Kidney capillary endothelial cell (primary cell): ENCODE results near the gene PPFIBP2.
"Not testable (repeated sequence)": the region's sequence is repeated elsewhere in the genome, so short reads cannot be mapped to it uniquely, and the experiment has no call there.

ENCODE experiments used
- DNase-seq: peaks from one replicate; pipeline ENCODE4 v3.0.0-alpha.2; 2018; ENCODE audit warnings: low spot score

The PPFIBP2 gene

DNA sequence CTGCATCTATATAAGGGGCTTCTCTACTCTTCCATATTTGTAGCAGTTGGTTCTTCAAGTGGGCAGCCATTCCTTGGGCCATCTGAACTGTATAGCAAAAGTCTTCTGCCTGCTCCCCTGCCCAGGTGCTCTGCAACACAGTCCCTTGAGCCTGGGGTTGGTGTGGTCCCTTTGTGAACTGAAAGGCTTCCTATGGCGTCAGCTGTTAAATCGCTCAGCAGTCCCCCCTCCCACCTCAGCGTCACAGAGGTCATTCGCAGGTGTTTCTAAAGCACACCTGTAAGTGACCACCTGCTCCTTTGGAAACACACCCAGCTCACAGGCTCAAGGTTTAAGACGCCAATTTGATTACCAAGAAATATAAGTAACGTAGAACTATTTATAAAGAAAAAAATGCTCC is 122.6 kb downstream of the PPFIBP2 start:
- DNase-seq: no peak

DNA sequence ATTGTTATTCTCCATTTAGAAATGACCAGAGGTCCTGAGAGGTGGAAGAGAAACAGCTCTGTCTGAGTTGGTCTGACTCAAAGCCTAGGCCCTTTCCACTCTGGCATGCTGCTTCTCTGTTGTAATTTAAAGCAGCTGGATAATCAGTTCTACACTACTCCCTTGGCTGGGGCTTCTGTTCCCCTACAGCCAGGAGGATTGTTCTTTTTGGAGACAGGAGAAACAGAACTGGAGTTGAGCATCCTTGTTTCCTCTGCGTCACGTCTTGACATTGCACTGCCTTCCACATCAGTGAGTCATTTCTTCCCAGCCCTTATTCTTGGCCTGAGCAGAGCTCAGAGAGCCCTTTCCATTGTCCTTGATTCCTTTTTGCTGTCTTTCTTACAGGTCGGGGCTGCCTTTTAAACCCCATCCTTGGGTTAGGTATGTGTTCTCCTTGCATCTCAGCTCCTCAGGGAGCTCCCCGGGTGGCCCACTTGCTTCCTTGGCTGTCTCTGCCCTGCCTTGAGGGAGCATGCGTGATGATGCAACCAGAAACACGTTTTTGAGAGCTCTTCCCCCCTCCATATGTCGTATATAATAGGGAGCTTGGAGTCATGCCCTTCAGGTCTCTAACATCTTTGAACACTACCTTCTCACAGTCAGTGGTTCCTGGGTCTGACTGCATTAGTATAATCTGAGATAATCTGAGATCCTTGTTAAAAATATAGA is 123.8 kb downstream of the PPFIBP2 start:
- DNase-seq: no peak

DNA sequence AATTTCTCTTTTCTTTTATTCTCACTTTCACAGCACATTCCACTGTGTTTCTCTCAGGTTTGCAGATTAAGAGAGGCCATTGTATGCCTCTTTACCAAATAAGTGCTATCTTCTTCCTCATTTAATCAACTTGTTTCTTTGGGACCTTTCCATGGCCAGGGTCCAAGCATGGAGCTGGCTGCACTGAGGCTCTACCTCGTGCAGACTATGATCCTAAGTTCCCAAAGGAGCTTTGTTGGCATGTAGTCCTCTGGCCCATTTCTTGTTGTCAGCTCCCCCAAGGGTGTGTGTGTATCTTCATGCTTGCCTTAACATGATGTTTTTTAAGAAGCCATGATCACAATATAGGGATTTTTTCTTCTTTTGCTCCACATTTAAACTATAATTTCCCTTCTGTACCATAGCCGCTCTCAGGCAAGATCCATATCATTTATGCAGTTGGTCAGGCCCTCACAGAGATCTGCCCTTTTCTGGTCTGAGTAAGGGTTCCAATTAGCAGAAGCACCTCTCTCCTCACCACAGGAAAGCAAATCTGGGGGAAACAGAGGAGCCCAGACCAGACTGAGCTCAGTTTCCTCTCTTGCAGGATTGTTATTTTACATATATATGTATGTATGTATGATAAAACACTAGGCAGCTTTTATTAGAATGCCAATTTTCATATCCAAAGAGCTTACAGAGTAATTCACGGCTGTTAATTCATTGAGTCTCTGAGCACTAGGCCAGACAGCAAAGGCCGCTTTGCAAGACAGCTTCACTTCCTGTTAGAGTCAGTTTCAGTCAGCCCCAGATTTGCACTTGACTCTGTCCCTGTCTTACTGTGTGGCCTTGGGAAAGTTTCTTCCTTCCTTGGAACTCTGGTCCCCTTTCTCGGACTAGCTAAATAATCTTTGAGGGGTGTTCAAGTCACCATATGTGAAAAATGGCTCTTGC is 125.2 kb downstream of the PPFIBP2 start:
- no peak for DNase-seq

DNA sequence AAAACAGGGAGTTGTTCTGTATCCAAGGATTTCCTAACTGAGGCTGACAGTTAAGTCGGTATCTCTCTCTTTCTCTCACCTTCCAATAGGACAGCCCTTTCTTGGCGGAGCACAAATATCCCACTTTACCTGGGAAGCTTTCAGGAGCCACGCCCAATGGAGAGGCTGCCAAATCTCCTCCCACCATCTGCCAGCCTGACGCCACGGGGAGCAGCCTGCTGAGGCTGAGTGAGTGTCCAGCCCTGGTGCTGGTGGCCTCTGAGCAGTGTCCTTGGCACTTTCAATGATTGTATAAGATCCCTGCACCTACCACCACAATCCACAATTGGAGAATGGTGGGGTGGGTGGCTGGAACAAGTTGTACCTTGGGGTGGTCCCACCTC is 125.8 kb downstream of the PPFIBP2 start:
- DNase-seq: no peak

DNA sequence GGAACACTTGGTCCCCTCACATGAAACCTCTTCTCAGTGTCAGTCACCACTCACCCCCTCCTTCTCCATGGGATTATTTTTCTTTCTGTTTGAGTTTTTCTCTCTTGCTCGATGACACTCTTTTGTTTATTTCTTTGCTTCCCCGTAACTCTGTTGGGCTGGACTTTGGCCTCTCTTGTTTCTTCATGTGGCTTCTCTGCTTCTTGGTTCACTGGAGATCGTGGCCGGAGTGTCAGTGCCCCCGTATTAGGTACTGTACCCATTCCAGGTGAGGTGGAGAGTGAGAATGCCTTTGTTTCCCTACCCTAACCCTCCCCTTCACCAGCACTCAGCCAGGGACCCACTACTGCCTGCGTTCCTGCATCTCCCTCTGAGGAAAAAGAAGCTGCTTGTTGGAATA is 127.0 kb downstream of the PPFIBP2 start:
- DNase-seq: no peak

DNA sequence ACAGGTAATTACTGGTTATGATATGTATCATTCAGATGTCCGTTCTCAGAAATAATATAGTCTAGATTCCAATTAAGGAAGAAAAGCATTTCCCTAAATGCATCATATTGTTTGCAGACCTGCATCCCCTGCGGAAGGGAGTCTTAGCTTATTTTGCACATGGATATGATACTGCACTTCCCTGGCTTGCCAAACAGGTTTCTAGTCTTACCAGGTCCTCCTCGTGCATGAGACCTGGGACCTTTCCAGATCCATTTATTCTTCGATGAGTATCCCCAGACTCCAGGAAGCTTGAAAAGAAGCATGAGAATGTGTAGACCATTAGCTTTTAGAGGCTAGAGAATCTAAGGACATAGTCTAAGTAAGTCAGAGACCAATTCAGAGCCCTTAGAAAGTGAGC is 128.9 kb downstream of the PPFIBP2 start:
- no peak for DNase-seq

DNA sequence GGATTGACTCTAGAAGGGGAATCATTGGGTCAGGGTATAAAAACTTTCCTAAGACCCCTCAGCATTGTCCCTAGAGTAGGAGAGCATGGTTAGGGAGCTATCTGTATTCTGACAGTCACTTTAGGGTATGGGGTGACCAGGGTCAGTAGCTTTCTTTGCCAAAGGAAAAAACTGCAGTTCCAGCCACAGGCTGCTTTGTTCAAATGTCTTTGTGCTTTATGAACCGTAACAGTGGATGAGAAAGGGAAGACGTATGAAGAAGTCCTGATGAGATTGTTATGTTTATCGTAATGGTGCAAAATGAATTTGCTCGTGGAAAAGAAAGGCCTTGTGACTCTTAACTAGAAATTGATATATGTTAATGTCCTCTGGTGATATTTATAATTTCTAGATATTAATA is 129.5 kb downstream of the PPFIBP2 start:
- DNase-seq: no peak

DNA sequence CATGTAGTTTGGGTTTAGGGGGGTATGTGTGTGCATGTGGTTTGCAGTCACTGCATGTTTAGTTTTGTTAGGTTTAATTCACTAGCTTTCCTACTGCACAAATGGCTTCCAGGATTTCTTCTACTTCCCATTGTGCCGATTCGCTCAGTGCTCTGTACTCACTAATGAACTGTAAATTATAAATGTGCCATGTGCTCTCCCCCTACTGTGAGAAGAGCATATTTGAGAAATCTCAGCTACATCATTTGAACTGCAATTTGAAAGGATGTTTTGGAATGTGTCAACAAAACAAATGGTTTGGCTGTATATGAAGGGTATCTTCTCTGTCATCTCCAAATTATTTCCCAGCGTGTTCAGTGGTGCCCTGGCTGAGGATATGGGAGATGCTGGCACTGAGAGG is 131.4 kb downstream of the PPFIBP2 start:
- DNase-seq: no peak

DNA sequence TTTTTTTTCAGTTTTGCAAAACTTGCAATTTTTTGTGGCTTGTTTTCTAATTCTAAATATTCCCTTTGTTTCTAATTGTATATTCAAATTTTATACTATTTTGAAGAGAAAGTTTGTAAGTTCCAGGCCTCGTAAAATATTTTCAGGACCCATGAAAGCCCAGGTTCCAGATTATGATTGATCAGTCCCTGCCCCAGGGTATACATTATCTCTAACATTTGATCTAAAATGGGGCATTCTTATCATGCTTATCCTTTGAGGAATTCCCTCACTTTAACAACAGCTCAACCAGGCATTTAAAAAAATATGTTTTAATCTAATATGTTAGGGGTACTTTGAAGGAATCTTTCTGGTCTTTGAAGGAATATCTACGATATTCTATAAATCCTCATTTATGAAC is 133.1 kb downstream of the PPFIBP2 start:
- no peak for DNase-seq

DNA sequence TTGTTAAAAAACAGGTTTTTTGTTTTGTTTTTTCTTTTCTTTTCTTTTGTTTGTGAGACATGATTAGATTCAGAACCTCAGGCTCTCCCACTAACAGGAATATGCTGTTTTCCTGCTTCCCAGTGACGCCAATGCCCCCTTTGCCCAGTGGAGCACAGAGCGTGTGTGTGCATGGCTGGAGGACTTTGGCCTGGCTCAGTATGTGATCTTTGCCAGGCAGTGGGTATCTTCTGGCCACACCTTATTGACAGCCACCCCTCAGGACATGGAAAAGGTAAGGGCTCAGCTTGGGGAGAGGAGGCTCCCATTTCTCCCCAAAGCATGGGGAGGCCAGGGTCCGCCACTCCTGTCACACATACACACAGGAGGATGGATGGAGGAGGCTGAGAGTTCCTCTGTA is 134.5 kb downstream of the PPFIBP2 start:
- DNase-seq: no peak

DNA sequence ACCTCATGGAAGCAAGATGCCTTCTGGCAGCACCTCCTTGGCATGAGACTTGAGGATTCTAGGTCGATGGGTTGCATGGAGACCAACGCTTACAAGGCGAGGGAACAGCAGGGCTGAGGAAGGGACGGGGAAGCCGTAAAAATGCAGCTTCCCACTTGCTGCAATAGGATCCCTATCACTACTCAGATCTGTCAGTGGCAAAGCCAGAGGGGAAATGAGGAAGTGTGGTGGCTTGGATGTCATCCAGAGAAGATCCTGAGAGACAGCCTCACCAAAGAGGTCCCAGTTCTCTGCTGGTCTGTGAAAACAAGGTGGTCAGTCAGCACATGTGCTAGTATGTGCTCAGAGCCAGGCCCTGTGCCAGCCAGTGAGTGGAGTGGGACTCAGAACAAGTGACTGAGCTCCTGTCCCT is 137.3 kb downstream of the PPFIBP2 start:
- no peak for DNase-seq

DNA sequence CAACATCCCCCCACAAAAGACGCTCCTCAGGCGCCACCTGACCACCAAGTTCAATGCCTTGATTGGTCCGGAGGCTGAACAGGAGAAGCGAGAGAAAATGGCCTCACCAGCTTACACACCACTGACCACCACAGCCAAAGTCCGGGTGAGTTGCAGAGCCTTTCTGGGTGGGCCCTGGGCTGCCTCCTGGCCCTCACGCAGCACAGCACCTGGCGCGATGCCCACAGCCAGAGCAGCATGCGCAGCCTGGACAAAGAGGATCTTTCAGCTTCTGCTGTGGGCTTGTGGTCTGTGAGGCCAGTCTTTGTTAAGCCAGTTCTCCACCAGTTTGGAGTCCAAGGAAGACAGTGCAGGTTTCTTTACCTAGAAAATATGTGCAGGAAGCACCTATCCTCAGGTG is 137.9 kb downstream of the PPFIBP2 start:
- no peak for DNase-seq

DNA sequence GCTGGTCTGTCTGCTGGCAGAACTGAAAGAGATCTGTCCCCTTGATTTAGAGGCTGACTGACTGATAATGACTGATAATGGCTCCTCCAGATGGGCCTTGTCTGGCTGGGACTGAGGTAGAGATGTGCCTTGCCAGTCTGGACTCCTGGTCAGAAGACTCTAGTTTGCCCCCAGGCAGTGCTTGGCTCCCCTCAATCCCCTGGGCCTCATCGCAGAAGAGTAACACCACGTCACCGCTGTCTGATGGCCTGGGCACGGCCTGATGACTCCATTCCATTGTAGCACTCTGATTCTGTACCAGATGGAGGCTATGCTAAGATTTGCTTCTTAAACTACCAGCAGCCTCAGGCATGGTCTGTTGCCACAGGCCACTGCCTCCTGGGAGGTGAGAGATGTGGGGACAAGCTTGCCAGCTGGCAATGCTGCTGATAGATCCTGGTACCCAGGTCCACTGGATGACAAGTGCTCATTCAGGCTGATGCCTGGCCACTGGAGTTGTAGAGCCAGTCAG is 140.5 kb downstream of the PPFIBP2 start:
- DNase-seq: no peak

DNA sequence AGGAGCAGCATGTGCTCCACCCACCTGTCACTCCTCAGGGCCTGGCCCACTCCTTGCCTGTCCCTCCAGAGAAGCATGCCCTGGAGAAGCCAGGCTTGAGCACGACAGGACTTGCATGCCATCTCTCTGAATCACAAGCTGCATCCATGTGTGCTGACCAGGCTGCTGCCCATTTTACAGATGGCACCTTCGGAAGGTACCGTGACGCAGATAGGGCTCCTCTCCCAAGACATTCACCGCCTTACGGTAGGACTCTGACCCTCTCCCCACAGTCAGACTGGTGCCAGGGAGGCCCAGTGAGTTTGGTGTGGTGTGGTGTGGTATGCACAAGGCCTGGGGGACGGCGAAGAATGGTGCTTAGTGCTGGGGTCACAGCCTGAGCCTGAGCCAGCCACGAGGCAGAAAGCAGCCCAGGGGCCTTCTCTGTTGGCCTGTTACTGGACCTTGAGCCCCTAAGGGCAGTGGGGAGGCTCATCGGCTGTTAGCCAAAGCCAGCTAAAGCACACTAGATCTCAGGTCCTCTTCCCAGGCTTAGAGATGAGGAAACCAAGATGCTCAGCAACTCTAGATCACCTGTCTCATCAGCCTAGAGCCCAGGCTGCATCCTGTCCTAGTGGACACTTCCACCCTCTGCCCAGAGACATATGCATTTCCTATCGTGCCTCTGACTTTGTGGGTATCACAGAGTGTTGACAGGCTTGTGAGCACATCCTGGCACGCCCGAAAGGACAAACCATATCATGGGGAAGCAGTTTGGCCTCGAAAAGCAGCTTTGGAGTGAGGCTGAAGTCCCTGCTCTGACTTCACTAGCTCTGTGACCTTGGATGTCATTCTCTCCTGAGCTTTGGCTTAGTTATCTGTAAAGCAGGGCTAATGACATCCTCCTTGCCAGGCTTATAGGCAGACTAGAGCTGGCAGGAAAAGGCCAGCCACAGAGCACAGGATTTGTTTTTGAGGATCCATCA is 141.7 kb downstream of the PPFIBP2 start:
- DNase-seq: no peak

DNA sequence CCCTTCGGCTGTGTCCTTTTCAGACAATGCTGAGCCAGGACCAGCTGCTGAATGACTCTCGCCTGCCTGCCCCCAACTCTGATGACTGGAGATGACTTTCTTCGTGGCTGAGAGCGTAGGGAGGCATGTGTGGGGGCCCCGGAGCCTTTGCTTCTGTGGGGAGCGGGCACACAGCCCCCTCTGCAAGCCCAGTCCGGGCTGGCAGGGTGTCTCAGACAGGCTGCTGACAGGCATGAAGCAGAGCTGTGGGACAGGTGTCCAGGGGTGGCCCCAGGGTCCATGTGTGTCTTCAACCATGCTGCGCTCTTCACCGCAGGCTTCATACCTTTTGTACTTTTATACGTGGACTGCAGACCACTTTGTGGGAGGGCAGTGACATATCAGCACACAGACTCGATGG is 142.9 kb downstream of the PPFIBP2 start:
- DNase-seq: no peak

DNA sequence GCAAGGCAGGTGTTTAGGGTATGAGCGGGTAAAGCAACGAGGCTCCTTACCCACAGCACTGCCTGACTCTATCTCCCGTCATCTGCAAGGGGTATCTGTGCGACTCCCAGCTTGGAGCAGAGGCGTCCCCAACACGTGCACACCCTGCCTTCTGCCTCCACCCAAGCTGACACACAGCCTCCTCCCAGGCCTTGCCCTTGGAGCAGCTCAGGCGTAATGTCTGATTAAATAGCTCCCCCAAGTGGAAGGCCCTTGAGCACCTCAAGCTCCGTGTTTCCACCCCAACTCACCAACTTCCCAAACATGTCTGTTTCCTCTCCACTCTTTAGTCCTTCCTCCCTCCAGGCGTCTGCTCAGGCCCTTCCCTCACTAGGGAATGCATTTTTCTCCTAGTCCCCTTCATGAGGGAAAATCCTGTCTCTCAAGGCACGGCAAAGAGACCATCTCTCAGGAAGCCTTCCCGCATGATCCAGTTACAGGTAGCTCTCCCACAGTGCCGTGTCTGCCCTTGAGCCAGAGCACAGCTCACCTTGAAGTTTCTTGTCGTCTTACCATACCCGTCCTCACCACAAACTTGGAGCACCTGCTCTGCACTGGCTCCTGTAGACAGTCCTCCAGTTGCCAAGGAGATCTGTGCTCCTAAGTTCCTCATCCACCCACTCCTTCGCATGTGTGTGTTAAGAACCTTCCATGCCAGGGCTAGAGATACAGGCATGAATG is 143.7 kb downstream of the PPFIBP2 start:
- peak; percentile 21 for DNase-seq

DNA sequence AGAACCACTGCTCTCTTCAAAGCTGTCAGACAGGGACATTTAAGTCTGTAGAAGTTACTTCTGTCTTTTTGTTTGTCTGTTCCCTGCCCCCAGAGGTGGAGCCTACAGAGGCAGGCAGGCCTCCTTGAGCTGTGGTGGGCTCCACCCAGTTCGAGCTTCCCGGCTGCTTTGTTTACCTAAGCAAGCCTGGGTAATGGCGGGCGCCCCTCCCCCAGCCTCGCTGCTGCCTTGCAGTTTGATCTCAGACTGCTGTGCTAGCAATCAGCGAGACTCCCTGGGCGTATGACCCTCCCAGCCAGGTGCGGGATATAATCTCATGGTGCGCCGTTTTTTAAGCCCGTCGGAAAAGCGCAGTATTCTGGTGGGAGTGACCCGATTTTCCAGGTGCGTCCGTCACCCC is 149.7 kb downstream of the PPFIBP2 start:
- DNase-seq: not testable (repeated sequence)

DNA sequence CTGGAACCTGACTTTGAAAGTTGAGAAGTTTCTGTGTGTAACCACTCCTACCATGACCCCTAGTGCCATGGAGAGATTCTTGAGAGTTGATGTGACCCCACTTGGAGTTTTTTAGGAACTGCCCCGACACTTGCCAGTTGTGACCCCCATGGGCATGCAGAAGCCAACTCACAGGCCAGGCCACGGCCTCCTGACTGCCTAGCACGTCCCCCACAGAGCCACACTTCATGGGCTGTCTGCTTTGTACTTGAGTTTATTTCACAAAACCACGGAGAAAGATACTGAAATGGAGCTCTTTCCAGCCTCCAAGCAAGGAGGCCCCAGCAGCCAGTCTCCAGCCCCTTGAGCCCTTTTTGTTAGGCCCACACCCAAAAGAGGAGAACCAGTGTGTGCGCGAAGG is 151.1 kb downstream of the PPFIBP2 start:
- no peak for DNase-seq

DNA sequence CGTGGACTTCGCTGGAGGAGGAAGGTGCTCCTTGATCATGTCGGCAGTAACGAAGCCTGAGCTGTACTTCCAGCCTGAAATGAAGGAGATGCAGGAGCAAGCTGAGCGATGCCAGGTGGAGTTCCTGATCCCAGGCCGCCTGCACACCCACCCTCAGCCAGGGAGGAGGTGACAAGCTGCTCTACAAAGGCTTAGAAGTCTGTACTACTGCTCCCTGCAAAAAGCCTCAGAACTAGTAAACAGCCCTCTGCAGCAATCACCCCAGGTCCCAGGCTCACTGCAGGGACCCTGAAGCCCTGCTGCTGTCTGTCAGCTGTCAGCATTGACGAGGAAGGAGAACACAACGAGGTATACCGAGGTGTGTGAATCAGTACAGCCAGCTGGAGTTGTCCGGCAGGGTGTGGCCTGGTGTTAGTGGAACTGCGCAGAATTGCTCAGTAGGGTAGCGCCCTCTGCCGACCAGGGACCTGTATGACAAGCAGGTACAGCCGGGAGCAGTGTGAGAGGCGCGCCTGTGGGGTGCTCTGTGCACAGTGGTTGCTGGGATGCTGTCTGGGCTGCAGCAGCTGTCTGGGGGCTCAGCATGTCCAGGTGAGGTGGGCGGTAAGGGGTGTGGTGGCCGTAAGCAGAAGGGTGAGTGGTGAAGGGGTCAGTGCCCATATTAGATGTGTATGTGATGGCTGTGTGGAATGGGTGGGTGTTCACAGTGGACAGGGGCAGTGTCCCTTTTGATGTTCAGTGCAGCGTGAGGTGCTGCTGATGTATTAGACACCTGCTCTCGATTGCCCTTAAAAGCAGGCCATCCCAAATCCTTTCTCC is 151.9 kb downstream of the PPFIBP2 start:
- peak; percentile 31 for DNase-seq

DNA sequence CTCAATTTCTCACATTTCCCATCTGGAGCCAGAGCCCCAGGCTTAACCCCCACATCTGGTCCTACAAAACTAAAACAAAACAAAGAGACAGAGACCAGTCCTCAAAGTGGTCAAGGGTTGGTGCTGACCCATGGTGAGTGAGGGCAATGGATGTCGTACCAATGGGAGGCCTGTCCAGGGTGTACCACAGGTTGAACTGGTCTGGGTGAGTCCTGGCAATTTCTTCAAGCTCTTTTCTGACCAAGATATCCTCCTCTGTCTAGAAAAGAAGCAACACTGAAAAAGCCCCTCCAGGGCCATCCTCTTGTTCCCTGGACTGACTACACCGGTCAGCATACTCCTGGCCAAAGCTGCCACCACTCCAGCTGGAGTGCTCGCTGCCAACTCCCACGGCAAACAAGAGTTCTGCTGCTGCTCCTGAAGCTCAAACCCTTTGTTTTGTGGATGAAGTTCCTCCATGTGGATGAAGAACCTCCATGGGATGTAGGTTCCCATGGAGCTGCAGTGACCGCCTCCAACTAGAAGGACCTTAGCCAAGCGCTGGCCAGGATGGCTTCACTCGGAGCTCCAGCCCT is 152.6 kb downstream of the PPFIBP2 start:
- DNase-seq: no peak
